ENCODE measurements around the gene TECPR1. TPM values are rescaled to one million over a fixed set of nuclear protein-coding genes. Genes with fewer than 3 reads are reported as not detected.

The TECPR1 gene
- total RNA-seq, 2 donors from 2014 or later = 41.6 to 53.8 TPM

GRCh38 chr7:98212532-98213041 is 39.4 kb downstream of the TECPR1 start:
- H3K27me3 ChIP-seq (replicated peaks; ENCODE audit: insufficient read depth) = no peaks in the 10 kb centered on the region
- no peaks in the 10 kb centered on the region for H3K9me3 ChIP-seq
- no peak overlapping the region for H3K27ac ChIP-seq
- H3K36me3 ChIP-seq = peaks cover 9% of the 10 kb centered on the region
- H3K4me1 ChIP-seq (ENCODE audit: control insufficient read depth in 1 of 2, low read depth in 2 of 2) = no peaks in the 10 kb centered on the region
- DNase-seq (ENCODE audit: low spot score) = no peak
- no peak for TF ChIP-seq CTCF (IDR thresholded peaks at IDR 0.05)
- no peak overlapping the region for H3K4me3 ChIP-seq
- no peak for ATAC-seq (ENCODE audit: insufficient number of reproducible peaks, low FRiP score, low read depth)

GRCh38 chr7:98211676-98212531 is 40.1 kb downstream of the TECPR1 start:
- H3K27ac ChIP-seq = no peak overlapping the region
- DNase-seq (ENCODE audit: low spot score) (no peak), ATAC-seq (ENCODE audit: insufficient number of reproducible peaks, low FRiP score, low read depth) (no peak)
- no peaks in the 10 kb centered on the region for H3K9me3 ChIP-seq
- no peaks in the 10 kb centered on the region for H3K4me1 ChIP-seq (ENCODE audit: control insufficient read depth in 1 of 2, low read depth in 2 of 2)
- H3K36me3 ChIP-seq = peaks cover 6% of the 10 kb centered on the region
- no peaks in the 10 kb centered on the region for H3K27me3 ChIP-seq (replicated peaks; ENCODE audit: insufficient read depth)
- no peak for TF ChIP-seq CTCF (IDR thresholded peaks at IDR 0.05)
- peak overlapping the region; percentile 58 for H3K4me3 ChIP-seq

GRCh38 chr7:98211221-98211675 is 40.8 kb downstream of the TECPR1 start, which contains the start of gene BHLHA15:
Gene BHLHA15 (plus strand): TSS chr7:98211439. CDS start chr7:98212310, 871 bp downstream.
- H3K9me3 ChIP-seq = no peaks in the 10 kb centered on the region
- H3K4me1 ChIP-seq (ENCODE audit: control insufficient read depth in 1 of 2, low read depth in 2 of 2) = no peaks in the 10 kb centered on the region
- H3K27me3 ChIP-seq (replicated peaks; ENCODE audit: insufficient read depth) = no peaks in the 10 kb centered on the region
- H3K27ac ChIP-seq = no peak within 1 kb of the TSS
- DNase-seq (ENCODE audit: low spot score) (no peak), ATAC-seq (ENCODE audit: insufficient number of reproducible peaks, low FRiP score, low read depth) (no peak)
- peak within 1 kb of the TSS; percentile 69 for H3K4me3 ChIP-seq
- no peak for TF ChIP-seq CTCF (IDR thresholded peaks at IDR 0.05)
- peaks cover 4% of the 10 kb centered on the region for H3K36me3 ChIP-seq

- DNase-seq (ENCODE audit: low spot score) (no peak), ATAC-seq (ENCODE audit: insufficient number of reproducible peaks, low FRiP score, low read depth) (no peak)
- peaks cover 6% of the 10 kb centered on the region for H3K36me3 ChIP-seq
- H3K4me1 ChIP-seq (ENCODE audit: control insufficient read depth in 1 of 2, low read depth in 2 of 2) = no peaks in the 10 kb centered on the region
- no peak for TF ChIP-seq CTCF (IDR thresholded peaks at IDR 0.05)
- H3K27ac ChIP-seq = no peak overlapping the region
- H3K9me3 ChIP-seq = no peaks in the 10 kb centered on the region
- H3K27me3 ChIP-seq (replicated peaks; ENCODE audit: insufficient read depth) = no peaks in the 10 kb centered on the region
- H3K4me3 ChIP-seq = peak overlapping the region; percentile 69
These were observed 41.4 kb downstream of the TECPR1 start for GRCh38 chr7:98210513-98211220.
